GM21447 (cell line): Measurements from ENCODE around the gene WDR88.
"Not testable (repeated sequence)": the region's sequence is repeated elsewhere in the genome, so short reads cannot be mapped to it uniquely, and the experiment has no call there.

Experiments
- ATAC-seq: cut with Tn5 transposase; IDR thresholded peaks from one replicate; pipeline ENCODE4 v1.9.1; 2021; ENCODE audit not compliant: unreplicated experiment

Gene WDR88

GRCh38 chr19:33126712-33127111 lies 5.2 kb upstream of the WDR88 start:
- not testable (repeated sequence) for ATAC-seq

GRCh38 chr19:33129901-33130300 lies 2.0 kb upstream of the WDR88 start:
- ATAC-seq: no peak

GRCh38 chr19:33130433-33130832 lies 1.5 kb upstream of the WDR88 start:
- no peak for ATAC-seq

- ATAC-seq: no peak
Observed at GRCh38 chr19:33132425-33132824, 511 bp downstream of the WDR88 start.

GRCh38 chr19:33133438-33134031 lies 1.6 kb downstream of the WDR88 start:
- no peak for ATAC-seq

- ATAC-seq: peak; percentile 55
Observed at GRCh38 chr19:33134571-33135041, 2.7 kb downstream of the WDR88 start.

- no peak for ATAC-seq
Observed at GRCh38 chr19:33139165-33139564, 7.3 kb downstream of the WDR88 start.

- ATAC-seq: no peak
Observed at GRCh38 chr19:33143897-33144405, 12.0 kb downstream of the WDR88 start.

- no peak for ATAC-seq
Observed at GRCh38 chr19:33146209-33146608, 14.3 kb downstream of the WDR88 start.

- ATAC-seq: no peak
Observed at GRCh38 chr19:33147538-33147937, 15.6 kb downstream of the WDR88 start.

- no peak for ATAC-seq
Observed at GRCh38 chr19:33150852-33151518, 19.1 kb downstream of the WDR88 start.

GRCh38 chr19:33152176-33152575 lies 20.3 kb downstream of the WDR88 start:
- ATAC-seq: no peak

- not testable (repeated sequence) for ATAC-seq
Observed at GRCh38 chr19:33152625-33153024, 20.7 kb downstream of the WDR88 start.

GRCh38 chr19:33154313-33154712 lies 22.4 kb downstream of the WDR88 start:
- not testable (repeated sequence) for ATAC-seq

GRCh38 chr19:33156334-33156733 lies 24.4 kb downstream of the WDR88 start:
- ATAC-seq: no peak

GRCh38 chr19:33157906-33158305 lies 26.0 kb downstream of the WDR88 start:
- no peak for ATAC-seq

- no peak for ATAC-seq
Observed at GRCh38 chr19:33158365-33158764, 26.5 kb downstream of the WDR88 start.

- no peak for ATAC-seq
Observed at GRCh38 chr19:33159149-33159548, 27.2 kb downstream of the WDR88 start.

GRCh38 chr19:33159893-33160292 lies 28.0 kb downstream of the WDR88 start:
- ATAC-seq: no peak

- no peak for ATAC-seq
Observed at GRCh38 chr19:33161201-33161600, 29.3 kb downstream of the WDR88 start.

- no peak for ATAC-seq
Observed at GRCh38 chr19:33163481-33163880, 31.6 kb downstream of the WDR88 start.

- not testable (repeated sequence) for ATAC-seq
Observed at GRCh38 chr19:33166037-33166436, 34.1 kb downstream of the WDR88 start.
